ENCODE data around the gene STAM. TPM values are rescaled to one million over a fixed set of nuclear protein-coding genes. Genes with fewer than 3 reads are reported as not detected.

Gene STAM
- total RNA-seq, 1 donor from 2014 or later = 23.3 TPM

- intact Hi-C loops (cut with micrococcal nuclease) = loop anchor here (1.0 kb wide), 2 partner anchors 17 to 24 kb away; partner anchors contain the start of gene STAM
- peaks cover 56% of the 10 kb centered on the region for H3K4me1 Mint-ChIP-seq (ENCODE audit: low read depth)
- H3K9me3 Mint-ChIP-seq = no peaks in the 10 kb centered on the region
- peaks cover 10% of the 10 kb centered on the region for H3K36me3 Mint-ChIP-seq (ENCODE audit: low read depth)
- H3K27ac Mint-ChIP-seq = peak overlapping the region; percentile 70
- no peak for DNase-seq (ENCODE audit: low spot score)
- no peak overlapping the region for H3K4me3 Mint-ChIP-seq
- H3K27me3 Mint-ChIP-seq (ENCODE audit: insufficient read depth) = no peaks in the 10 kb centered on the region
Measured at GRCh38 chr10:17668435-17669184, 24.7 kb downstream of the STAM start.

GRCh38 chr10:17669185-17669872 lies 25.4 kb downstream of the STAM start:
- Mint-ChIP-seq H3K4me1 (ENCODE audit: low read depth) (peaks cover 60% of the 10 kb centered on the region), H3K36me3 (ENCODE audit: low read depth) (peaks cover 10% of the 10 kb centered on the region), H3K9me3 (no peaks in the 10 kb centered on the region), H3K27ac (peak overlapping the region; percentile 89), H3K4me3 (peak overlapping the region; percentile 74), H3K27me3 (ENCODE audit: insufficient read depth) (no peaks in the 10 kb centered on the region)
- no peak for DNase-seq (ENCODE audit: low spot score)
- intact Hi-C loops (cut with micrococcal nuclease) = loop anchor here (1.0 kb wide), 2 partner anchors 16 to 25 kb away; partner anchors contain the start of gene STAM

- no peak for DNase-seq (ENCODE audit: low spot score)
- no peak overlapping the region for H3K4me3 Mint-ChIP-seq
- intact Hi-C loops (cut with micrococcal nuclease) = loop anchor here (2.0 kb wide), 1 partner anchor 55 kb away; the partner anchor contains the start of gene HACD1
- H3K27me3 Mint-ChIP-seq (ENCODE audit: insufficient read depth) = no peaks in the 10 kb centered on the region
- H3K36me3 Mint-ChIP-seq (ENCODE audit: low read depth) = peaks cover 9% of the 10 kb centered on the region
- peaks cover 65% of the 10 kb centered on the region for H3K4me1 Mint-ChIP-seq (ENCODE audit: low read depth)
- H3K9me3 Mint-ChIP-seq = no peaks in the 10 kb centered on the region
- H3K27ac Mint-ChIP-seq = no peak overlapping the region
Measured at GRCh38 chr10:17671307-17671706, 27.4 kb downstream of the STAM start.

GRCh38 chr10:17673471-17674061 lies 29.6 kb downstream of the STAM start:
- no peaks in the 10 kb centered on the region for H3K27me3 Mint-ChIP-seq (ENCODE audit: insufficient read depth)
- peaks cover 52% of the 10 kb centered on the region for H3K4me1 Mint-ChIP-seq (ENCODE audit: low read depth)
- DNase-seq (ENCODE audit: low spot score) = no peak
- H3K9me3 Mint-ChIP-seq = no peaks in the 10 kb centered on the region
- H3K27ac Mint-ChIP-seq = peak overlapping the region; percentile 59
- no peak overlapping the region for H3K4me3 Mint-ChIP-seq
- intact Hi-C loops (cut with micrococcal nuclease) = no loop called here
- peaks cover 8% of the 10 kb centered on the region for H3K36me3 Mint-ChIP-seq (ENCODE audit: low read depth)

- Mint-ChIP-seq H3K36me3 (ENCODE audit: low read depth) (peaks cover 6% of the 10 kb centered on the region), H3K27ac (no peak overlapping the region), H3K27me3 (ENCODE audit: insufficient read depth) (no peaks in the 10 kb centered on the region), H3K9me3 (no peaks in the 10 kb centered on the region), H3K4me1 (ENCODE audit: low read depth) (peaks cover 47% of the 10 kb centered on the region), H3K4me3 (no peak overlapping the region)
- DNase-seq (ENCODE audit: low spot score) = no peak
- intact Hi-C loops (cut with micrococcal nuclease) = no loop called here
Measured at GRCh38 chr10:17674566-17674965, 30.6 kb downstream of the STAM start.

- Mint-ChIP-seq H3K9me3 (no peaks in the 10 kb centered on the region), H3K36me3 (ENCODE audit: low read depth) (peaks cover 7% of the 10 kb centered on the region), H3K27me3 (ENCODE audit: insufficient read depth) (no peaks in the 10 kb centered on the region), H3K4me1 (ENCODE audit: low read depth) (peaks cover 44% of the 10 kb centered on the region), H3K27ac (no peak overlapping the region), H3K4me3 (no peak overlapping the region)
- intact Hi-C loops (cut with micrococcal nuclease) = no loop called here
- DNase-seq (ENCODE audit: low spot score) = no peak
Measured at GRCh38 chr10:17675638-17676037, 31.7 kb downstream of the STAM start.

- H3K9me3 Mint-ChIP-seq = no peaks in the 10 kb centered on the region
- peaks cover 7% of the 10 kb centered on the region for H3K36me3 Mint-ChIP-seq (ENCODE audit: low read depth)
- no peak overlapping the region for H3K4me3 Mint-ChIP-seq
- H3K4me1 Mint-ChIP-seq (ENCODE audit: low read depth) = peaks cover 38% of the 10 kb centered on the region
- no peak overlapping the region for H3K27ac Mint-ChIP-seq
- intact Hi-C loops (cut with micrococcal nuclease) = no loop called here
- no peaks in the 10 kb centered on the region for H3K27me3 Mint-ChIP-seq (ENCODE audit: insufficient read depth)
- DNase-seq (ENCODE audit: low spot score) = no peak
Measured at GRCh38 chr10:17676919-17677318, 33.0 kb downstream of the STAM start.

- intact Hi-C loops (cut with micrococcal nuclease) = no loop called here
- Mint-ChIP-seq H3K27me3 (ENCODE audit: insufficient read depth) (no peaks in the 10 kb centered on the region), H3K4me1 (ENCODE audit: low read depth) (peaks cover 46% of the 10 kb centered on the region), H3K9me3 (no peaks in the 10 kb centered on the region), H3K27ac (peak overlapping the region; percentile 0), H3K36me3 (ENCODE audit: low read depth) (peaks cover 3% of the 10 kb centered on the region), H3K4me3 (no peak overlapping the region)
- DNase-seq (ENCODE audit: low spot score) = no peak
Measured at GRCh38 chr10:17682236-17682946, 38.4 kb downstream of the STAM start.

- H3K4me3 Mint-ChIP-seq = no peak overlapping the region
- H3K4me1 Mint-ChIP-seq (ENCODE audit: low read depth) = peaks cover 46% of the 10 kb centered on the region
- peaks cover 7% of the 10 kb centered on the region for H3K36me3 Mint-ChIP-seq (ENCODE audit: low read depth)
- H3K27ac Mint-ChIP-seq = no peak overlapping the region
- DNase-seq (ENCODE audit: low spot score) = no peak
- H3K27me3 Mint-ChIP-seq (ENCODE audit: insufficient read depth) = no peaks in the 10 kb centered on the region
- H3K9me3 Mint-ChIP-seq = no peaks in the 10 kb centered on the region
- intact Hi-C loops (cut with micrococcal nuclease) = no loop called here
Measured at GRCh38 chr10:17683541-17683940, 39.6 kb downstream of the STAM start.

- peak overlapping the region; percentile 29 for H3K27ac Mint-ChIP-seq
- intact Hi-C loops (cut with micrococcal nuclease) = no loop called here
- H3K36me3 Mint-ChIP-seq (ENCODE audit: low read depth) = peaks cover 11% of the 10 kb centered on the region
- no peaks in the 10 kb centered on the region for H3K27me3 Mint-ChIP-seq (ENCODE audit: insufficient read depth)
- DNase-seq (ENCODE audit: low spot score) = no peak
- peaks cover 41% of the 10 kb centered on the region for H3K4me1 Mint-ChIP-seq (ENCODE audit: low read depth)
- no peak overlapping the region for H3K4me3 Mint-ChIP-seq
- no peaks in the 10 kb centered on the region for H3K9me3 Mint-ChIP-seq
Measured at GRCh38 chr10:17684537-17684936, 40.6 kb downstream of the STAM start.

- Mint-ChIP-seq H3K36me3 (ENCODE audit: low read depth) (peaks cover 14% of the 10 kb centered on the region), H3K9me3 (no peaks in the 10 kb centered on the region), H3K4me1 (ENCODE audit: low read depth) (peaks cover 34% of the 10 kb centered on the region), H3K4me3 (no peak overlapping the region), H3K27ac (peak overlapping the region; percentile 71), H3K27me3 (ENCODE audit: insufficient read depth) (no peaks in the 10 kb centered on the region)
- DNase-seq (ENCODE audit: low spot score) = no peak
- intact Hi-C loops (cut with micrococcal nuclease) = loop anchor here (1.0 to 5.0 kb wide), 3 partner anchors 16 to 68 kb away; partner anchors contain the start of genes HACD1 and STAM
Measured at GRCh38 chr10:17685233-17685840, 41.4 kb downstream of the STAM start.

GRCh38 chr10:17687117-17687831 lies 43.3 kb downstream of the STAM start:
- Mint-ChIP-seq H3K4me3 (no peak overlapping the region), H3K36me3 (ENCODE audit: low read depth) (peaks cover 20% of the 10 kb centered on the region), H3K27me3 (ENCODE audit: insufficient read depth) (no peaks in the 10 kb centered on the region), H3K4me1 (ENCODE audit: low read depth) (peaks cover 31% of the 10 kb centered on the region), H3K27ac (no peak overlapping the region), H3K9me3 (no peaks in the 10 kb centered on the region)
- intact Hi-C loops (cut with micrococcal nuclease) = loop anchor here (5.0 kb wide), 1 partner anchor 70 kb away; the partner anchor contains the start of gene HACD1
- DNase-seq (ENCODE audit: low spot score) = no peak

Measured in activated T-helper 1 cell treated with anti-CD3 and anti-CD28 coated beads, Interleukin-12 subunit alpha, Interleukin-12 subunit beta, Interleukin-2, Interleukin-4 antibody, amounts not matched to agents 30 ng/mL and 10 ng/mL and 1 ng/mL, durations not matched to agents 14 hours and 24 hours and 36 hours (primary cell).